ENCODE data around the gene KCTD5.
"Not testable (repeated sequence)": the region's sequence is repeated elsewhere in the genome, so short reads cannot be mapped to it uniquely, and the experiment has no call there.

The KCTD5 gene

DNA sequence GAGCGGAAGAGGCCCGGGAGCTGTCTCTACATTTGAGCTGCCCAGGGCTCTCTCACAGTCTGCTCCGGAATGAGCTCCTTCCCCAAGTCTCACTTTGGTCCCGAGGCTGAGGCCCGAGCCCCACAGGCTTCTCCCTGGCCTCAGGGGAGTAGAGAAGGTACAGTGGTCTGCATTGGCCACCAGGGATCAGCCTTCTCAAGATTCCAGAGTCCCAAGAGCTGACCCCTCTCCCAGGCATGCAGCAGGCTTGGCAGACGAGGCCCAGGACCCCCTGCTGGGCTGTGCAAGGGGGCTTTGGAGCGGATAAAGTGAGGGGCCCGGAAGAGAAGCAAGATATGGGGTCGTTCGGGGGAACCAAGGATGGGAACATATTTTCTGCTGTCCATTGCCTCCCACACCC is 34.6 kb downstream of the KCTD5 start:
- DNase-seq (ENCODE audit: low read depth), result no peak
- no peak overlapping the region for H3K4me3 ChIP-seq (ENCODE audit: low read depth, low read length)
- TF ChIP-seq CTCF (IDR thresholded peaks at IDR 0.05; ENCODE audit: low read depth, low read length, missing control alignments), result no peak

- TF ChIP-seq CTCF (IDR thresholded peaks at IDR 0.05; ENCODE audit: low read depth, low read length, missing control alignments), result no peak
- DNase-seq (ENCODE audit: low read depth), result no peak
Measured at GRCh38 chr16:2717383-2718263, 35.3 kb downstream of the KCTD5 start.

GRCh38 chr16:2719328-2720063 is 37.2 kb downstream of the KCTD5 start:
- H3K4me3 ChIP-seq (ENCODE audit: low read depth, low read length), result no peak overlapping the region
- TF ChIP-seq CTCF (IDR thresholded peaks at IDR 0.05; ENCODE audit: low read depth, low read length, missing control alignments), result no peak
- no peak for DNase-seq (ENCODE audit: low read depth)

More at GRCh38 chr16:2717383-2718263, 35.3 kb downstream of the KCTD5 start:
- no peak overlapping the region for H3K4me3 ChIP-seq (ENCODE audit: low read depth, low read length)

DNA sequence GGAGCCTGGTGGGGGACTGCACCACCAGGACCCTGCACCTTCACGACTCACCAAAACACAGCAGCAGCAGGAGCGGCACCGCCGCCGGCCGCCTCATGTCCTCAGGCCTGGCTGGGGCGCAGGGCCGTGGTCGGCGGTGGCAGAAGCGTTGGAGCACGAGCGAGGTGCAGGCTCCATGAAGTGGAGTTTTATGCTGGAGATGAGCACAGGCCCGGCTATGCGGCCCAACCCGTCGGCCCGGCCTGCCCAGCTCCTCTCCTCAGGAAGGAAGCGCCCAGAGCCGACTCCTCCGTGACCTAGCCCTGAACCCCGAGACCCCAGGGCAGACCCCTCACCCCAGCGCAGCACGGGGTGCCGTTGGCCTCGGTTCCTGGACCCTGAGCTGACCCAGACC is 37.7 kb downstream of the KCTD5 start, which contains the start of gene PRSS27:
Gene PRSS27 (minus strand): TSS at position 161 of the 394 bp plus-strand sequence. CDS start 64 bp downstream, at position 97.
- TF ChIP-seq CTCF (IDR thresholded peaks at IDR 0.05; ENCODE audit: low read depth, low read length, missing control alignments), result no peak
- peak within 1 kb of the TSS; percentile 59 for H3K4me3 ChIP-seq (ENCODE audit: low read depth, low read length)
- no peak for DNase-seq (ENCODE audit: low read depth)

DNA sequence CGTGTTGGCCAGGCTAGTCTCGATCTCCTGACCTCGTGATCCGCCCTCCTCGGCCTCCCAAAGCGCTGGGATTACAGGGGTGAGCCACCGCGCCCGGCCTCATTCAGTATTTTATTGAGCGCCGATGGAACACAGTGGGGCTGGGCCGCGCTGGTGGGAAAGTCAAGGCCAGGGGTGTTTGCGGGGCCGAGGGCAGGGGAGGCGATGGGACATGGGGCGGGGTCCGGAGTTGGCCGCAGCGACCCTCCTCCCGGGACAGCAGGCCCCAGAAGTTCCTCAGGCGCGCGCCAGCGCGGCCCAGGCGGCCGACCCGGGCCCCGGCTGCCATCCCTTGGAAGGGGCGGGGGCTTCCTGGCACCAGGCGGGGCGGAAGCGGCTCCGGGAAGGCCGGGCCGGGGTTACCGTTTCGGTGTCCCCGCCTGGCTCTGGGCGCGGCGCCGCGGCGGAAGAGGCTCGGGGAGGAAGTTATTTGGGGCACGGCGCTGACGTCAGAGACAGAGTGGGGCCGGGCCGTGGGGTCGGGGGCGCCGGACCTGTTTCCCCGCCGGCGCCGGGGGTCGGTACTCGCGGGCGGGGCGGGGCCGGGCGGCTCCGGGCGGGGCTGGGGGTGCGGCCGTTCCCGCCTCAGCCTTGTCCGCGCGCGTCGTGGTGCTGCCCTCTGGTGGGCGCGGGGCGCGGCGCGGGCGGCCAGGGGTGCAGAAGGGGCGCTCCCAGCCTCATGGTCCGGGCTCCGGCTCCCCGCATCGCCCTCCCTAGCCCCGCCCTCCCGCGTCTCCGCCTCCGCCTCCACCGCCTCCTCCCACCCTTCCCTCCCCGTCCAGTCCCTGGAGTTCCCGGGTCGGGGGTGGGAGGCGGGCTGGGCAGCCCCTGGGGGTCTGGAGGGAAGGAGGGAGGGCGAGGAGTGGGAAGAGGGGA is 38.7 kb downstream of the KCTD5 start:
- peak overlapping the region; percentile 59 for H3K4me3 ChIP-seq (ENCODE audit: low read depth, low read length)
- peak; percentile 60 for DNase-seq (ENCODE audit: low read depth)
- TF ChIP-seq CTCF (IDR thresholded peaks at IDR 0.05; ENCODE audit: low read depth, low read length, missing control alignments), result peak; percentile 60

GRCh38 chr16:2721634-2722173 is 39.4 kb downstream of the KCTD5 start:
- peak overlapping the region; percentile 44 for H3K4me3 ChIP-seq (ENCODE audit: low read depth, low read length)
- not testable (repeated sequence) for DNase-seq (ENCODE audit: low read depth)
